ENCODE measurements around the gene PRPSAP1. TPM values are rescaled to one million over a fixed set of nuclear protein-coding genes. Genes with fewer than 3 reads are reported as not detected.

The PRPSAP1 gene
- polyA plus RNA-seq (2012; rRNA removed) = 118 and 125 TPM in 2 replicates
- 105 and 114 TPM in 2 replicates for polyA plus RNA-seq (2012; cell fraction: cytosol; rRNA removed)
- polyA plus RNA-seq (2012; cell fraction: nucleus; rRNA removed) = 216 and 280 TPM in 2 replicates

GRCh38 chr17:76353599-76354316, at the start of gene PRPSAP1:
TSS of gene PRPSAP1 (minus strand) at chr17:76353916. CDS start at chr17:76353703, 213 bp downstream.
- Histone ChIP-seq H3K79me2 (ENCODE audit: insufficient read depth) (peaks cover 46% of the 10 kb centered on the region), H3K4me1 (ENCODE audit: control insufficient read depth in 1 of 2, insufficient read depth in 2 of 2, low read depth in 1 of 2, low read length in 1 of 2) (peaks cover 7 to 10% of the 10 kb centered on the region in 2 experiments; a peak in 2 of 4 replicates), H4K20me1 (ENCODE audit: insufficient read depth) (no peaks in the 10 kb centered on the region), H3K27ac (ENCODE audit: low read depth in 2 of 2, low read length in 1 of 2) (peak within 1 kb of the TSS; percentile 83 to 90), H3K4me2 (peak within 1 kb of the TSS; percentile 75), H3K9me2 (no peaks in the 10 kb centered on the region), H3K9ac (peak within 1 kb of the TSS; percentile 76), H2AFZ (ENCODE audit: low read depth) (peak within 1 kb of the TSS; percentile 99), H3K36me3 (replicated peaks in 1 of 2; ENCODE audit: control insufficient read depth in 1 of 2, insufficient read depth in 2 of 2, low read length in 1 of 2) (peaks cover 0 to 12% of the 10 kb centered on the region in 2 experiments), H3K4me3 (ENCODE audit: low read depth in 2 of 2, low read length in 1 of 2) (peak within 1 kb of the TSS; percentile 65 to 87), H3K9me3 (no peaks in the 10 kb centered on the region), H3F3A (replicated peaks; ENCODE audit: insufficient read depth) (peaks cover 16% of the 10 kb centered on the region), H3K27me3 (ENCODE audit: insufficient read depth) (no peaks in the 10 kb centered on the region)
- ChIA-PET CTCF (interaction anchor here (0.7 to 8.3 kb wide), 23 partner anchors 9 to 270 kb away, joined by 3 to 128 read pairs (median 4); partner anchors contain the start of gene SPHK1), POLR2A (interaction anchor here (0.6 to 4.9 kb wide), 17 partner anchors 9 to 477 kb away, joined by 3 to 39 read pairs (median 4); partner anchors contain the start of gene SPHK1)
- DNase-seq = peak; percentile 97
- WGBS (ENCODE audit: low lambda C conversion rate) = 1% methylated on average over 67 of the region's 75 CpGs
- TF ChIP-seq MXI1 (IDR thresholded peaks at IDR 0.05; ENCODE audit: low read depth, low read length) (peak; percentile 94), USF2 (IDR thresholded peaks at IDR 0.05; ENCODE audit: borderline replicate concordance, low read depth, low read length) (no peak), RCOR1 (IDR thresholded peaks at IDR 0.05; ENCODE audit: low read length) (no peak), FOSL2 (IDR thresholded peaks at IDR 0.05; ENCODE audit: borderline replicate concordance, low read depth) (no peak), RXRA (IDR thresholded peaks at IDR 0.05; ENCODE audit: borderline replicate concordance, low read depth) (no peak; the same call in 1 of the 2 replicates), NRF1 (IDR thresholded peaks at IDR 0.05; ENCODE audit: low read depth, low read length) (peak; percentile 93), USF1 (IDR thresholded peaks at IDR 0.05; ENCODE audit: borderline replicate concordance, low read depth) (0 out of 2 replicates have a peak, but pooled peaks have one; percentile 30), MAX (IDR thresholded peaks at IDR 0.05; ENCODE audit: low read depth) (peak; percentile 75), RAD21 (IDR thresholded peaks at IDR 0.05; ENCODE audit: low read length) (no peak), PBX3 (IDR thresholded peaks at IDR 0.05) (peak; percentile 23; the same call in 1 of the 2 replicates), CTCF (IDR thresholded peaks at IDR 0.05) (peak; percentile 21), EP300 (IDR thresholded peaks at IDR 0.05; ENCODE audit: borderline replicate concordance in 1 of 2, low read depth in 1 of 2, low read length in 1 of 2) (0 out of 4 replicates have a peak, but pooled peaks of 1 of the 2 experiments have one; percentile 19), YY1 (IDR thresholded peaks at IDR 0.05; ENCODE audit: low read depth) (peak; percentile 100), ZBTB33 (IDR thresholded peaks at IDR 0.05; ENCODE audit: borderline replicate concordance, low read depth) (peak; percentile 71; the same call in 1 of the 2 replicates), IRF3 (IDR thresholded peaks at IDR 0.05; ENCODE audit: low read depth, low read length) (no peak), SMC3 (IDR thresholded peaks at IDR 0.05; ENCODE audit: low read depth, low read length) (no peak), MEF2A (IDR thresholded peaks at IDR 0.05; ENCODE audit: borderline replicate concordance, low read depth) (0 out of 2 replicates have a peak, but pooled peaks have one; percentile 21), CHD2 (IDR thresholded peaks at IDR 0.05; ENCODE audit: low read length, partially characterized antibody) (peak; percentile 18), GABPA (IDR thresholded peaks at IDR 0.05; ENCODE audit: low read depth) (peak; percentile 60), RFX5 (IDR thresholded peaks at IDR 0.05; ENCODE audit: low read length) (no peak), SIN3A (IDR thresholded peaks at IDR 0.05; ENCODE audit: borderline replicate concordance, low read depth, low read length) (peak; percentile 82; the same call in 1 of the 2 replicates)

Data from SK-N-SH (cell line).